T-helper 17 cell (primary cell): ENCODE data around the gene UTP14C. TPM values are rescaled to one million over a fixed set of nuclear protein-coding genes. Genes with fewer than 3 reads are reported as not detected.
"Not testable (repeated sequence)": the region's sequence is repeated elsewhere in the genome, so short reads cannot be mapped to it uniquely, and the experiment has no call there.

Experiments used
- ATAC-seq: fragments of 150-1000 bp; cut with Tn5 transposase; 2 replicates; pipeline ENCODE4 v1.10.0; 2021; ENCODE audit warnings: mild to moderate bottlenecking, moderate library complexity
- DNase-seq, 3 donors: peaks; one replicate each; pipeline versions ENCODE4 v3.0.0 to v3.0.0-alpha.2; 2020 to 2021
- H3K9me3 ChIP-seq: one replicate; pipeline ENCODE4 v1.7.0; 2013; ENCODE audit warnings: low read length, mild to moderate bottlenecking; ENCODE audit not compliant: control insufficient read depth, poor library complexity, severe bottlenecking
- H3K27ac Mint-ChIP-seq: one replicate; pipeline ENCODE4 v1.8.0; 2022; ENCODE audit warnings: mild to moderate bottlenecking, moderate library complexity, mixed read lengths
- H3K27me3 Mint-ChIP-seq: one replicate; pipeline ENCODE4 v1.8.0; 2022; ENCODE audit warnings: mixed read lengths
- H3K36me3 Mint-ChIP-seq: one replicate; pipeline ENCODE4 v1.8.0; 2022; ENCODE audit warnings: low read depth, mixed read lengths
- H3K4me1 Mint-ChIP-seq: one replicate; pipeline ENCODE4 v1.8.0; 2022; ENCODE audit warnings: mild to moderate bottlenecking, mixed read lengths
- H3K4me3 Mint-ChIP-seq: one replicate; pipeline ENCODE4 v1.8.0; 2022; ENCODE audit warnings: mild to moderate bottlenecking, moderate library complexity, mixed read lengths
- total RNA-seq, 4 donors: library from RNA in 2 of 4; stranded (reverse) in 2 of 4; gene quantifications; one replicate each; pipeline ENCODE4 v1.2.3 and lab custom pipeline; 2022 to 2026

Gene UTP14C
- total RNA-seq, 2 donors from 2014 or later = 3.1 to 3.8 TPM

DNA sequence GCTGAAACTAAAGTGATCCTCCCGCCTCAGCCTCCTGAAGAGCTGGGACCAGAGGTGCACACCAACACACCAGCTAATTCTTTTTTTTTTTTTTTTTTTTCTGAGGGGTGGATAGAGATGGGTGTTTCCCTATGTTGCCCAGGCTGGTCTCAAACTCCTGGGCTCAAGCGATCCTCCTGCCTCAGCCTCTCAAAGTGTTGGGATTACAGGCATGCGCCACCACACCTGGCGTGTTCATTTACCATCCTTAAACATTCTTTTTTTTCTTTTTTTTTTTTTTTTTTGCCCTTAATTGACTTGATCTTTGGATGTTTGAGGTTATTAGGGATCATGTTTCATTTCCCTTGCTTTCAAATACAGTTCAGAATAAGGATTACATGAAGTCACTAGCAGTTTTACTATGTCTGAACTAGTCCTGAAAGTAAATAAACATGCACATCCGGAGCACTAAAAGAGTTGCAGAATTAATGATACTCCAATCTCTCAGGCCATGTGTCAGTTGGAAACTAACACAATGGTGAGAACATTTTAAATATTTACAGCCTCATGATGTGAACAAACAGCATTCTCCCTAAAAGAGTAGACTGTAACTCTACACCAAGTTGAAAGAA is 10.2 kb downstream of the UTP14C start:
- DNase-seq = no peak
- Mint-ChIP-seq H3K27me3 (no peaks in the 10 kb centered on the region), H3K4me3 (no peak overlapping the region), H3K27ac (no peak overlapping the region), H3K4me1 (peaks cover 3% of the 10 kb centered on the region), H3K36me3 (peaks cover 4% of the 10 kb centered on the region)
- ATAC-seq = no peak
- no peaks in the 10 kb centered on the region for H3K9me3 ChIP-seq

DNA sequence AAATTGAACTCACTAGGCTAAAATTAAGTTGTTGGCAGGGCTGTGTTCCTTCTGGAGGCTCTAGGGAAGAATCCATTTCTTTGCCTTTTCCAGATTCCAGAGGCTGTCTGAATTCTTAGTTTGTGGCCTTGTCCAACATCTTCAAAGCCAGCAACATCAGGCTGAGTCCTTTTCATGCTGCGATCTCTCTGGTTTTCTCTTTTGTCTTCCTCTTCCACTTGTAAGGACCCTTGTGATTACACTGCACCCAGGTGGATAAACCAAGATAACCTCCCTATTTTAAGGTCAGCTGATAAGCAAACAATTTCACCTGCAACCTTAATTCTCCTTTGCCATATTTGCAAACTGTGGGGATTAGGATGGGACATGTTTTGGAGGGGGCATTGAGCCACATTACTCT is 11.5 kb downstream of the UTP14C start:
- no peak for ATAC-seq
- no peaks in the 10 kb centered on the region for H3K9me3 ChIP-seq
- DNase-seq = no peak
- Mint-ChIP-seq H3K27me3 (no peaks in the 10 kb centered on the region), H3K27ac (no peak overlapping the region), H3K4me1 (no peaks in the 10 kb centered on the region), H3K36me3 (peaks cover 2% of the 10 kb centered on the region), H3K4me3 (no peak overlapping the region)

GRCh38 chr13:52043675-52044074 is 19.2 kb downstream of the UTP14C start:
- no peaks in the 10 kb centered on the region for H3K9me3 ChIP-seq

DNA sequence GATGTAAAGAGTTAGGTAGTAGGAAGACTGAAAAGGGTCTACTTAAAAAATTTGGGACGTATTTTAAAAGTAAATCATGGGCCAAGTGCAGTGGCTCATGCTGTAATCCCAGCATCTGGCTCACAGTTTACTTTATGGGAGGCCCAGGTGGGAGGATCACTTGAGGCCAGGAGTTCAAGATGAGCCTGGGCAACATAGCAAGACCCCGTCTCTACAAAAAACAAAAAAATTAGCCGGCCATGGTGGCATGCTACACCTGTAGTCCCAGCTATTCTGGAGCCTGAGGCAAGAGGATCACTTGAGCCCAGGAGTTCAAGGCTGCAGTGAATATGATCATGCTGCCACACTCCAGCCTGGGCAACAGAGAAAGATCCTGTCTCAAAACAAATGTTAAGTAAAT is 23.0 kb downstream of the UTP14C start:
- Mint-ChIP-seq H3K27ac (no peak overlapping the region), H3K36me3 (no peaks in the 10 kb centered on the region), H3K27me3 (no peaks in the 10 kb centered on the region), H3K4me1 (no peaks in the 10 kb centered on the region), H3K4me3 (no peak overlapping the region)
- ATAC-seq (no peak), DNase-seq (no peak)
- no peaks in the 10 kb centered on the region for H3K9me3 ChIP-seq

More at GRCh38 chr13:52043675-52044074, 19.2 kb downstream of the UTP14C start:
- Mint-ChIP-seq H3K27ac (no peak overlapping the region), H3K36me3 (peaks cover 2% of the 10 kb centered on the region), H3K4me1 (no peaks in the 10 kb centered on the region), H3K4me3 (no peak overlapping the region), H3K27me3 (no peaks in the 10 kb centered on the region)
- DNase-seq (no peak), ATAC-seq (no peak)

- no peaks in the 10 kb centered on the region for H3K36me3 Mint-ChIP-seq
- no peaks in the 10 kb centered on the region for H3K27me3 Mint-ChIP-seq
- DNase-seq (no peak), ATAC-seq (no peak)
- H3K9me3 ChIP-seq = no peaks in the 10 kb centered on the region
- H3K27ac Mint-ChIP-seq = no peak overlapping the region
- no peak overlapping the region for H3K4me3 Mint-ChIP-seq
- H3K4me1 Mint-ChIP-seq = no peaks in the 10 kb centered on the region
Measured at GRCh38 chr13:52048516-52048915, 24.0 kb downstream of the UTP14C start.

- Mint-ChIP-seq H3K4me3 (no peak overlapping the region), H3K4me1 (no peaks in the 10 kb centered on the region), H3K36me3 (no peaks in the 10 kb centered on the region), H3K27ac (no peak overlapping the region), H3K27me3 (no peaks in the 10 kb centered on the region)
- DNase-seq (no peak), ATAC-seq (no peak)
- H3K9me3 ChIP-seq = no peaks in the 10 kb centered on the region
Measured at GRCh38 chr13:52051400-52051799, 26.9 kb downstream of the UTP14C start.

- H3K9me3 ChIP-seq = no peaks in the 10 kb centered on the region
- no peak for DNase-seq
- no peak for ATAC-seq
- Mint-ChIP-seq H3K27me3 (no peaks in the 10 kb centered on the region), H3K4me1 (no peaks in the 10 kb centered on the region), H3K4me3 (no peak overlapping the region), H3K36me3 (no peaks in the 10 kb centered on the region), H3K27ac (no peak overlapping the region)
Measured at GRCh38 chr13:52053460-52053859, 29.0 kb downstream of the UTP14C start.

GRCh38 chr13:52061064-52061463 is 36.6 kb downstream of the UTP14C start:
- not testable (repeated sequence) for H3K4me1 Mint-ChIP-seq, ATAC-seq

DNA sequence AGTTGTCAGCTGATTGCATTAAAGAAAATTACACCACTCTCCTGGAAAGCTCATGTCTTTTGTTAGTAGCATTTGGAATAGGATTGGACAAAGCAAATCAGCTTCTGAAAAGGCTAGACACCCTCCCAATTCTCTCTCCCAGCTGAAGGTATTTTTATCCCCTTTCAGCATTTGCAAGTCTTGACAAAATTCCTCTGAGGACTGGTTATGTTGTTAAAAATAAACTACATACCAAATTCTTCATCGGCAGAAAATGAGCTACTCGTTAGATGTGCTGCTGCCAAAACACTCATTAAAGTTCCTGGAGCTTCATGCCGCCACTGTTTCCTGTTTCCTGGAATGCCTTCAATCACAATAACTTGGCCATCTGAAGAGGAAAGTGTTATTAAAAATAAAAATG is 37.1 kb downstream of the UTP14C start:
- ATAC-seq (no peak), DNase-seq (no peak)
- H3K27ac Mint-ChIP-seq = no peak overlapping the region
- H3K9me3 ChIP-seq = no peaks in the 10 kb centered on the region
- no peaks in the 10 kb centered on the region for H3K27me3 Mint-ChIP-seq
- H3K4me1 Mint-ChIP-seq = no peaks in the 10 kb centered on the region
- no peaks in the 10 kb centered on the region for H3K36me3 Mint-ChIP-seq
- H3K4me3 Mint-ChIP-seq = no peak overlapping the region

More at GRCh38 chr13:52061064-52061463, 36.6 kb downstream of the UTP14C start:
- H3K27me3 Mint-ChIP-seq, H3K4me3 Mint-ChIP-seq, H3K36me3 Mint-ChIP-seq, H3K9me3 ChIP-seq, H3K27ac Mint-ChIP-seq, DNase-seq: not testable (repeated sequence)

GRCh38 chr13:52067237-52067636 is 42.7 kb downstream of the UTP14C start:
- H3K27me3 Mint-ChIP-seq = peaks cover 5% of the 10 kb centered on the region
- no peak overlapping the region for H3K4me3 Mint-ChIP-seq
- H3K4me1 Mint-ChIP-seq = no peaks in the 10 kb centered on the region
- H3K36me3 Mint-ChIP-seq = no peaks in the 10 kb centered on the region
- DNase-seq (no peak), ATAC-seq (no peak)
- H3K9me3 ChIP-seq = peaks cover 3% of the 10 kb centered on the region
- no peak overlapping the region for H3K27ac Mint-ChIP-seq

DNA sequence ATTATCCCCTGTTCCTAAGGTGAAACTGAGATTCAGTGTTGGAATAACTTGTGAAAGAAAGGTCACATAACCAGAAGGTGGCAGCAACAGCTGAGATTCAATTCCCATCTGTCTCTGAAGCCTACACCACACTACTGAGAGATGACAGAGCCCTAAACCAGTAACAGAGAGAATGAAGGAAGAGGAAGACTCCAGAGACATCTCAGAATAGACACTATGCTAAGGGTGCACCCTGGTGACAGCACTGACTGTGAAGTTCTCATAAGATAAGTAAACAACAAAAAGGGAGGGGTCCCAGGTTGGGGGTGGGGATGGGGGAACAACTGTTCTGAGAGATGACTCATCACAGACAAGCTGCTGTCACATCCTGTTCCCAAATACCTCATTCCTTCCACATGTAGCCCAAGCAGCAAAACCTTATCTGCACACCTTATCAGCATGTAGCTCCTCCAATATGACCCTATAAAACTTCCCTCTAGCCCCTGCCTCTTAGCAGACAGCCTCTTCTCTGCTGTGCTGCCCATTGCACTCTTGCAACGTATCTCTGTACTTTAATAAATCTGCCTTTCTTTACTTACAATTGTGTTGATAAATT is 46.5 kb downstream of the UTP14C start:
- Mint-ChIP-seq H3K36me3 (no peaks in the 10 kb centered on the region), H3K27ac (no peak overlapping the region), H3K4me3 (no peak overlapping the region), H3K27me3 (peaks cover 26% of the 10 kb centered on the region), H3K4me1 (no peaks in the 10 kb centered on the region)
- DNase-seq = no peak
- ATAC-seq = no peak
- H3K9me3 ChIP-seq = peaks cover 3% of the 10 kb centered on the region

Other genes with a start within 250 kb of the UTP14C start
- gene DHRS12, start 220.5 kb upstream of the UTP14C start, total RNA-seq = 10 to 100 TPM; 18.1 to 23.1 TPM
- 1 to 10 TPM; 1.3 to 1.7 TPM for gene TMEM272, start 179.5 kb upstream of the UTP14C start, total RNA-seq
- not detected for gene CCDC70, start 162.7 kb upstream of the UTP14C start, total RNA-seq
- gene ATP7B, start 13.2 kb upstream of the UTP14C start, total RNA-seq = 1 to 10 TPM; 1.1 to 2.3 TPM
- gene ALG11, start 12.3 kb upstream of the UTP14C start, total RNA-seq = 10 to 100 TPM; 23.8 to 27.5 TPM
- gene NEK5, start 104.4 kb downstream of the UTP14C start, total RNA-seq = not detected
- gene NEK3, start 134.9 kb downstream of the UTP14C start, total RNA-seq = 1 to 10 TPM; 6.8 to 8.5 TPM